Upper lobe of left lung (tissue), 6 donors: ENCODE measurements around the gene ZSWIM1. TPM values are rescaled to one million over a fixed set of nuclear protein-coding genes. Genes with fewer than 3 reads are reported as not detected.
A peak's percentile ranks its signal among the peaks of the same experiment; 100 is the strongest.

ENCODE experiments used
- ATAC-seq, 2 donors: fragments of 200-7000 bp; cut with Tn5 transposase; one replicate each; pipeline ENCODE4 v1.9.1; 2022; ENCODE audit warnings: mild to moderate bottlenecking in 2 of 2, moderate library complexity in 2 of 2; ENCODE audit not compliant: low FRiP score in 2 of 2
- DNase-seq, 2 donors: peaks; one replicate each; pipeline ENCODE4 v3.0.0-alpha.2; 2019 to 2020
- H3K27ac ChIP-seq, 4 donors: fragments of 200-600 bp; sonication (generic); one replicate each; pipeline ENCODE4 v1.5.1; 2016 to 2019
- H3K27me3 ChIP-seq, 4 donors: fragments of 200-600 bp; sonication (generic); one replicate each; pipeline ENCODE4 v1.5.1; 2017 to 2019
- H3K36me3 ChIP-seq, 4 donors: fragments of 200-600 bp; sonication (generic); one replicate each; pipeline ENCODE4 v1.5.1; 2016 to 2019
- H3K4me1 ChIP-seq, 4 donors: fragments of 200-600 bp; sonication (generic); one replicate each; pipeline ENCODE4 v1.5.1; 2018 to 2019
- H3K4me3 ChIP-seq, 4 donors: fragments of 200-600 bp; sonication (generic); one replicate each; pipeline ENCODE4 v1.5.1; 2017 to 2019; ENCODE audit warnings: mild to moderate bottlenecking in 2 of 4, moderate library complexity in 1 of 4
- H3K9me3 ChIP-seq, 4 donors: fragments of 200-600 bp; sonication (generic); one replicate each; pipeline ENCODE4 v1.5.1; 2018 to 2019
- CTCF ChIP-seq, 6 experiments: fragments of 450-650 bp in 4 of 6; fragments of 200-600 bp in 2 of 6; sonication (generic) in 2 of 6; IDR thresholded peaks; one replicate each; pipeline ENCODE4 v1.5.1; 2016 to 2019; ENCODE audit warnings: antibody characterized with exemption in 6 of 6
- EP300 ChIP-seq, 4 donors: sonication (generic); formaldehyde crosslinking; IDR thresholded peaks; one replicate each; pipeline ENCODE4 v1.5.1; 2017; ENCODE audit warnings: antibody characterized with exemption in 4 of 4, control low read depth in 2 of 4
- POLR2A ChIP-seq, 4 donors: fragments of 450-650 bp; IDR thresholded peaks; one replicate each; pipeline ENCODE4 v1.5.1; 2016 to 2017; ENCODE audit warnings: antibody characterized with exemption in 4 of 4, mild to moderate bottlenecking in 2 of 4
- POLR2AphosphoS5 ChIP-seq, 2 donors: sonication (generic); formaldehyde crosslinking; IDR thresholded peaks; one replicate each; pipeline ENCODE4 v1.5.1; 2017; ENCODE audit warnings: antibody characterized with exemption in 2 of 2
- WGBS, 2 donors: methylation state at CpG; one replicate each; pipeline ENCODE4 v1.1.5; 2017 to 2018; 5-methylcytosine and 5-hydroxymethylcytosine counted together
- total RNA-seq, 6 donors: library from RNA; depleted of rRNA in 4 of 6; stranded (reverse); fragments of >200 nt in 4 of 6; gene quantifications; one replicate each; pipeline versions ENCODE4 v1.1.0 to v1.2.1, GENCODE V29; 2016 to 2021
- donor health status: DM: no; HTN: no; CAD: no; lungs with moderate emphysema.
- donor health status: DM: no; HTN: yes; CAD: no; lungs with severe emphysema.

ZSWIM1 gene
- total RNA-seq, 6 donors from 2014 or later: 4.2 to 9.7 (median 8.6) TPM

GRCh38 chr20:45887346-45887715 is 6.3 kb downstream of the ZSWIM1 start, which contains the start of gene SPATA25:
TSS of gene SPATA25 (minus strand) at chr20:45887622. CDS start at chr20:45887590, 32 bp downstream.
- no peak for ATAC-seq
- no peaks in the 10 kb centered on the region for H3K27me3 ChIP-seq
- WGBS, 2 donors: 91 to 92% methylated on average over 8 of the region's 8 CpGs

DNA sequence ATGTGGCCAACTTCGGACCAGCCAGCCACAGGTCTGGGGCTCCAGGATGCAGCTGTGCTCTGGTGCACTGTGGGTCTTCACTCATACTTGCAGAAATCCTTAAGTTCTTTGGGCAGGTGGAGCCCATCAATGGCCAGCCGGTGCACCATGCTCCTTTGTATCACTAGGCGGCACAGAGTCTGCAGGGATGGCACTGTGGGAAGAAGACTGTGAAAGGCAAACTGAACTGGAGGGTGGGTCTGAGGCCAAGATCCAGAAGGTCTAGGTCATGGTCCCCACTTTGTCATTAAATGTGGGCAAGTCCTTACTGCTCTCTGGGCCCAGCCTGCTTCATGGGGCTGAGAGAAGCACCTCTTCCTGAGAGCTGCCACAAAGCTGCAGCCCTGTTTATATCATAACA is 7.7 kb downstream of the ZSWIM1 start:
- no peak overlapping the region for H3K4me3 ChIP-seq
- H3K36me3 ChIP-seq: peaks cover 0 to 40% (median 16%) of the 10 kb centered on the region in 4 donors
- ATAC-seq: no peak

More at GRCh38 chr20:45887346-45887715, 6.3 kb downstream of the ZSWIM1 start, which contains the start of gene SPATA25:
- TF ChIP-seq POLR2A (IDR thresholded peaks at IDR 0.05): no peak
- no peak for TF ChIP-seq EP300 (IDR thresholded peaks at IDR 0.05)
- no peak for TF ChIP-seq POLR2AphosphoS5 (IDR thresholded peaks at IDR 0.05)
- no peak for TF ChIP-seq CTCF (IDR thresholded peaks at IDR 0.05)
- Histone ChIP-seq H3K36me3 (peaks cover 0 to 45% (median 20%) of the 10 kb centered on the region in 4 donors), H3K4me3 (no peak within 1 kb of the TSS), H3K4me1 (peaks cover 16 to 32% (median 23%) of the 10 kb centered on the region in 4 donors), H3K9me3 (no peaks in the 10 kb centered on the region), H3K27ac (no peak within 1 kb of the TSS)
- DNase-seq: no peak

DNA sequence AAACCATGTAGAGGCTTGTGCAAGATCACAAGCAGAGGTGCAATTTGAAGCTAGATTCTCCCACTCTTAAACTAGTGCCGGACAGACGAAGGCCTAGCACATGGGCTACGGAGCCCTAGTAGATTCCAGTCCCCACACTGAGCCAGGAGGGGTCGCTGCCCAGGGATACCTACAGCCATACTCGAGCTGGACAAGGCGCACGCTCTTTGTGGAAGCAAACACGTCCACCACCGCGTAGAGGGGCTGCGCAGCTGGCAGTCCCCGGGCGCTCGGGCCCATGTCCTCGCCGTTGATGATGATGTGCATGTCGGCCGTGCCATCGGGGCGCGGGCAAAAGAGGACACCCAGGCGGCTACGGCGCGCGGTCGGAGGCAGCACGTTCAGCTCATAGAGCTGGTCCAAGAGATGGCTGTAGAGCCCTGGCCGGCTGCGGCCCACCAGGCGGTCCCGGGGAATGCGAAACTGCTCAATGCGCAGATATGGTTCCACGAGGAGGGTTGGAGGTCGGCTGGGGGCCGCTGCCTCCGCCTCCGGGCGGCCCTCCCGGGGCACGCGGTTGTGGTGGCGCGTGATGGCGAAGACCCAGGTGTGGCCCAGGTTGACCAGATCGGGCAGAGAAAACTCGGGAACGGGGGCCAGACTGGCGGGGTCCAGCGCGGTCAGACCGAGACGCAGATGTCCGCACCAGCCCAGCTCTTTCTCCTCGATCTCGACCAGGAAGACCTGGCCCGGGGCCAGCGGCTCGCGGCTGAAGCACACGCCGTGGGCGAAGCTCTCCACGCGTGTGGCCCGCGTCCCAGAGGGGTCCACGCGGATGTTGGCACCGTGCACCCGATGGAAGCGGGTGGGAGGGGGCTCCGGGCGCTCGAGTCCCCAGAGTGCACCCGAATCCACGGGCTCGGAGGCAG is 9.3 kb downstream of the ZSWIM1 start:
- Histone ChIP-seq H3K36me3 (peaks cover 8 to 45% (median 26%) of the 10 kb centered on the region in 4 donors), H3K9me3 (no peaks in the 10 kb centered on the region), H3K4me1 (peaks cover 23 to 35% (median 28%) of the 10 kb centered on the region in 4 donors), H3K27me3 (no peaks in the 10 kb centered on the region), H3K4me3 (peak overlapping the region; percentile 71 to 96 (median 90)), H3K27ac (peak overlapping the region; percentile 59 to 91 (median 80))
- 2 to 4% methylated on average over 23 to 55 of the region's 79 CpGs for WGBS, 2 donors
- DNase-seq (peak; percentile 90 to 92), ATAC-seq (peak; percentile 83 to 91)
- TF ChIP-seq CTCF (IDR thresholded peaks at IDR 0.05) (peak; percentile 56 to 75 (median 68)), POLR2AphosphoS5 (IDR thresholded peaks at IDR 0.05) (peak in 1 of 2 donors; percentile 48), POLR2A (IDR thresholded peaks at IDR 0.05) (peak in 1 of 4 donors; percentile 25), EP300 (IDR thresholded peaks at IDR 0.05) (no peak)

More for the DNA sequence above, 7.7 kb downstream of the ZSWIM1 start:
- no peak for DNase-seq
- H3K9me3 ChIP-seq: no peaks in the 10 kb centered on the region
- H3K27ac ChIP-seq: no peak overlapping the region
- WGBS, 2 donors: 93 to 100% methylated on average over 2 to 3 of the region's 3 CpGs
- TF ChIP-seq POLR2AphosphoS5 (IDR thresholded peaks at IDR 0.05) (no peak), EP300 (IDR thresholded peaks at IDR 0.05) (no peak), CTCF (IDR thresholded peaks at IDR 0.05) (no peak), POLR2A (IDR thresholded peaks at IDR 0.05) (no peak)
- H3K27me3 ChIP-seq: no peaks in the 10 kb centered on the region
- H3K4me1 ChIP-seq: peaks cover 26 to 44% (median 32%) of the 10 kb centered on the region in 4 donors

GRCh38 chr20:45890985-45891983 is 10.3 kb downstream of the ZSWIM1 start, which contains the start of the genes CTSA and NEURL2:
TSS of gene CTSA (plus strand) at chr20:45891335. CDS start at chr20:45891569, 234 bp downstream.
TSS of gene NEURL2 (minus strand) at chr20:45891208. CDS start at chr20:45890991, 217 bp downstream.
- Histone ChIP-seq H3K36me3 (peaks cover 11 to 45% (median 35%) of the 10 kb centered on the region in 4 donors), H3K4me3 (peak within 1 kb of the TSS; percentile 71 to 96 (median 90)), H3K27me3 (no peaks in the 10 kb centered on the region), H3K9me3 (no peaks in the 10 kb centered on the region), H3K4me1 (peaks cover 23 to 35% (median 28%) of the 10 kb centered on the region in 4 donors), H3K27ac (peak within 1 kb of the TSS; percentile 59 to 91 (median 80))
- TF ChIP-seq EP300 (IDR thresholded peaks at IDR 0.05) (peak in 1 of 4 donors; percentile 84), POLR2AphosphoS5 (IDR thresholded peaks at IDR 0.05) (peak; percentile 91 to 93), POLR2A (IDR thresholded peaks at IDR 0.05) (peak in 3 of 4 donors; percentile 43 to 82 (median 64)), CTCF (IDR thresholded peaks at IDR 0.05) (peak in 1 of 6 experiments; percentile 15)
- peak; percentile 86 to 92 for ATAC-seq
- peak; percentile 92 to 95 for DNase-seq
- WGBS, 2 donors: 4 to 20% methylated on average over 3 to 46 of the region's 78 CpGs
